Fibroblast of peridontal ligament (primary cell): ENCODE measurements around the gene IGIP.
A peak's percentile ranks its signal among the peaks of the same experiment; 100 is the strongest.

Experiments
- DNase-seq: peaks from one replicate; pipeline ENCODE4 v3.0.0-alpha.2; 2010; ENCODE audit errors: extremely low read depth

IGIP gene

GRCh38 chr5:140111011-140111858, 14.5 kb upstream of the IGIP start:
- DNase-seq: no peak

- no peak for DNase-seq
Measured at GRCh38 chr5:140111859-140112551, 13.7 kb upstream of the IGIP start.

- DNase-seq: peak; percentile 41
Measured at GRCh38 chr5:140112685-140113179, 13.0 kb upstream of the IGIP start.

DNA sequence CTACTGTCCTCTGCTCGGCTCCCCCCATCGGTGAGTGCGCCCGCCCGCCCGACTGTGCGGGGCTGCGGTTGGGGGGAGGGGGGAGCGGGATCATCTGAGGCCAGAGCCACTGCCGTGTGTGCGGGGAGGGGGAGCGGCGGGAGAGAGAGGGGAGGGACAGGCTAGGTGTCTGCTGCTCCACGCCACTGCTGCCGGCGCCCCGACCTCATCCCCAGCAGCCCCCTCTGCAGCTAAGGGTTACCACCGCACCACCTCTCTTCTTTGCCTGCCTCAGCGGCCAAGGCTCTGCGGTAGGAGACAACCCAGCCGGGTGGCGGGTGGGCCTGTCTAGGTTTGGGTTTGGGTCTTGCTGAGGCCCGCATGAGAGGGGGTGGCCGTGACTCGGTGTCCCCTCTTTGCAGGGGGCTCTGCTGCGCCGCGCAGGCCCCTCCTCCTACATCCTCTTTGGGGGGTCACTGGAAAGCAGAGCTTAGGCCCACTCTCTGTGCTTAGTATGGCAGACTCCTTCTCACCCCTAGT, 12.5 kb upstream of the IGIP start:
- no peak for DNase-seq

DNA sequence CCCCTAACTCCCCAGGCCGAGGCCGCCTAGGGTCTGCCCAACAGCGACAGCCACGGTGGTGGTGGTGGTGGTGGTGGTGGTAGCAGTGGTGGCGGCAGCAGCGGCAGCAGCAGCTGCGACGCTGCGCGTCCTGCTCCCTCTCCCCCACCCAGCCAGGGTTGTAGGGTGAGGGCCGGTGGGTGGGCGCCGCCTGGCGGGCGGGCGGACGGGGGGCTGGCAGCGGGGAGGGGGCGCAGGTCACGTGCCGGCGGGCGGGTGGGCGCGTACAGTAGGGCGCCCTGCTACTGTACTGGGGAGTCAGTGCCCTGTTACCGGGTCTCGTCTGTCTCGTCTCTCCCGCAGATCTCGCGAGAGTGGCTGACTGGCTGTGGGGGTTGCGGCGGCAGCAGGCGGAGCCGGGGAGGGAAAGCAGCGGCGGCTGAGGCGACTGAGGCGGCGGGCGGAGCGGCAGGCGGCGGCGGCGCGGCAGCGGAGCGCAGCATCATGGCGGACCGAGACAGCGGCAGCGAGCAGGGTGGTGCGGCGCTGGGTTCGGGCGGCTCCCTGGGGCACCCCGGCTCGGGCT, 12.0 kb upstream of the IGIP start, which contains the start of gene PURA:
Gene PURA (plus strand): TSS at position 411 of the 565 bp plus-strand sequence. CDS start 73 bp downstream, at position 484.
- DNase-seq: peak; percentile 91

DNA sequence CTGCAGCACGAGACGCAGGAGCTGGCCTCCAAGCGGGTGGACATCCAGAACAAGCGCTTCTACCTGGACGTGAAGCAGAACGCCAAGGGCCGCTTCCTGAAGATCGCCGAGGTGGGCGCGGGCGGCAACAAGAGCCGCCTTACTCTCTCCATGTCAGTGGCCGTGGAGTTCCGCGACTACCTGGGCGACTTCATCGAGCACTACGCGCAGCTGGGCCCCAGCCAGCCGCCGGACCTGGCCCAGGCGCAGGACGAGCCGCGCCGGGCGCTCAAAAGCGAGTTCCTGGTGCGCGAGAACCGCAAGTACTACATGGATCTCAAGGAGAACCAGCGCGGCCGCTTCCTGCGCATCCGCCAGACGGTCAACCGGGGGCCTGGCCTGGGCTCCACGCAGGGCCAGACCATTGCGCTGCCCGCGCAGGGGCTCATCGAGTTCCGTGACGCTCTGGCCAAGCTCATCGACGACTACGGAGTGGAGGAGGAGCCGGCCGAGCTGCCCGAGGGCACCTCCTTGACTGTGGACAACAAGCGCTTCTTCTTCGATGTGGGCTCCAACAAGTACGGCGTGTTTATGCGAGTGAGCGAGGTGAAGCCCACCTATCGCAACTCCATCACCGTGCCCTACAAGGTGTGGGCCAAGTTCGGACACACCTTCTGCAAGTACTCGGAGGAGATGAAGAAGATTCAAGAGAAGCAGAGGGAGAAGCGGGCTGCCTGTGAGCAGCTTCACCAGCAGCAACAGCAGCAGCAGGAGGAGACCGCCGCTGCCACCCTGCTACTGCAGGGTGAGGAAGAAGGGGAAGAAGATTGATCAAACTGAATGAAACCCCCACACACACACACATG, 11.2 kb upstream of the IGIP start:
- DNase-seq: peak; percentile 45

- DNase-seq: no peak
Measured at GRCh38 chr5:140115186-140115500, 10.6 kb upstream of the IGIP start.

DNA sequence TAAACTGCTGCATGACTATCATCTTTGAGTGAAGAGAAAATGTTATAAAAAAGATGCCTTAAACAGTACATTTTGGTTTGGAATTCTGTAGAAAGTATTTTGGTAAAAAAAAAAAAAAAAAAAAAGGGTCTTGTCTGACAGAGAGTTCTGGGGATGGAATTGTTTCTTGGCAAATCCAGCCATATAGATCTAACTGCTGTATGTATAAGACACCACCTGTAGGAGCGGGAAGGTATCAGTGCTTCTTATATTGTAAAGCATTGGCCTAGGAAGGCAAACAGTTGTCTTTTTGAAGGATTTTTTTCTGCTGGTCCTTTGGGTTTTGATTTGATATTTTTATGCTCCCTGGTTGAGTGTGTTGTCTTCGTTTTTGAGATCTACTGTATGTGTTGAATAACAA, 9.0 kb upstream of the IGIP start:
- DNase-seq: no peak

GRCh38 chr5:140117523-140117922, 8.2 kb upstream of the IGIP start:
- DNase-seq: no peak

DNA sequence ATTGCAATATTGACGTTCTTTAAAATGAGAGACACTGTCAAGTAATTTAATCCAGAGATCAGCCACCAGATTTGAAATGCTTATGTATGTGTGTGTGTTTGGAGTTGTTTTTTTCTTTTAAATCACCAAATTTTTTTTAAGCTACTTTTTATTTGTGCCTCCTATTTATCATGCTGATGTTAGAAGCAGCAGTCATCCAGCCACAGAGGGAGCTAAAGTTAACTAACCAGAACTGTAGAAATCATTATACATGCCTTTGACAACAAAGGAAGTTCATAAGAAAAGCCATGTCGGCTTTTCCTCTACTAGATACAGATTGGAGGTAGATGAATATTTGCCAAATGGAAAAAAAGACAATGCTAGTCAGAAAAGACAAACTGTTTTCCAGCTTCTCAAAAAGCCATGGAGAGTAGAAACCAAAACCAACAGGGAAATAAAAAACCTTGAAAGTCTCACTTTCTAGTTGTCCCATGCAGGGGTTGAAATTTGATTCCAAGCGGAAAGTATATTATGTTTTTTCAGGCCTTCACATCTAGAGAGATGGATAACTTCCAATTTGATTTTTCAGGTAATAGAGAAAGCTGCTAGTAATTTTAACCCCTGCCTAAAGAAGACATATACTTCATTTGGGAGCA, 7.3 kb upstream of the IGIP start:
- no peak for DNase-seq

DNA sequence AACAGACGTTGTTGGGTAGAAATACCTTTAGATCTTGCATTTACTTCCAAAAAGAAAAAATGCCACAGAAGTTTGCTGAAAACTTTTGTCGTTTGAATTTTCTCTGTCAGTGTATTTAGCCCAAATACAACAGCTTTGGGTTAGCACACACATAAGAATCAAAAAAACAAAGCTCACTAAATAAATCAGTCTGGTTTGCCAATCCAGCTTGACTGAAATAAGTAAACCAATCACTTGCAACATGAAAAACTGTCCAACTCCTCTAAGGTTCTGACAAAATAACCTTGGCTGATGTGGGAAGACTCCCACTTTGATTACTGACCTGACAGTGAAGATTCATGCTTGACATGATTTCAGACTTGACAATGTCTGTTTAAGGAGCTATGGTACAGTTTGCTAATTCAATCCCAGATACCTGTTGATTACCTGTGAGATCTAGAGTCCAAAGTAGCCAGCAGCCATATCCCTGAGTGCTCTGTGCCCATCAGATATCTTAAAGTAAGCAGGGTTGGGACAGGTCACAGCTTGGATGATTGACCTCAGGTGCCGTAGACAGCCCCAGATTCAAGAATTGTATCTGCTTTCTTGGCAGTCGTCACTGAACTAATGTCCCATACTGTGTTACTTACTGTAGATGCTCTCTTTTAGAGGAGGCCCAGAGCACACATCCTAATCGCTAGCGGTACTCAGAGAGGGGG, 727 bp downstream of the IGIP start:
- DNase-seq: no peak

- DNase-seq: no peak
Measured at GRCh38 chr5:140128376-140128775, 2.6 kb downstream of the IGIP start.

- no peak for DNase-seq
Measured at GRCh38 chr5:140130949-140131733, 5.4 kb downstream of the IGIP start.

DNA sequence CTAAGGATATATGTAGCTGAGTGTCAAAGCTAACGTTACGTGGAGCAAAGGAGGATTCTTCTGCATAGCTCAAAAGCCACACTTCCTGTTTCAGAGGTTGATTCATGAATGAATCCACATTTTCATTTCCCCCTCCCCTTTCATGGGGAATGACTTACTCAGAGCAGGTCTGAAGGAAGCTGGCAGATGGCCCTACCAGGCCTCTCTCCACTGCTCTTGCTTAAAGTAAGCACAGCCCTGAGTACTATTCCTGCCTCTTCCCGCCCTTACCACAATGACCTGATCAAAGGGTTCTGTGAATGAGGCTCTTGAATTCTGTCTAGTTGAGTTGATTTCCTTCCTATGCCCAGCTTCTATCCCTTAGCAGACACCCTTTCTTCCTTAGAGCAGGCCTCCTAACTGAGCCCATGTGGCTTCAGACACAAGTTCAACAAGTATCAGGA, 6.3 kb downstream of the IGIP start:
- peak; percentile 90 for DNase-seq

DNA sequence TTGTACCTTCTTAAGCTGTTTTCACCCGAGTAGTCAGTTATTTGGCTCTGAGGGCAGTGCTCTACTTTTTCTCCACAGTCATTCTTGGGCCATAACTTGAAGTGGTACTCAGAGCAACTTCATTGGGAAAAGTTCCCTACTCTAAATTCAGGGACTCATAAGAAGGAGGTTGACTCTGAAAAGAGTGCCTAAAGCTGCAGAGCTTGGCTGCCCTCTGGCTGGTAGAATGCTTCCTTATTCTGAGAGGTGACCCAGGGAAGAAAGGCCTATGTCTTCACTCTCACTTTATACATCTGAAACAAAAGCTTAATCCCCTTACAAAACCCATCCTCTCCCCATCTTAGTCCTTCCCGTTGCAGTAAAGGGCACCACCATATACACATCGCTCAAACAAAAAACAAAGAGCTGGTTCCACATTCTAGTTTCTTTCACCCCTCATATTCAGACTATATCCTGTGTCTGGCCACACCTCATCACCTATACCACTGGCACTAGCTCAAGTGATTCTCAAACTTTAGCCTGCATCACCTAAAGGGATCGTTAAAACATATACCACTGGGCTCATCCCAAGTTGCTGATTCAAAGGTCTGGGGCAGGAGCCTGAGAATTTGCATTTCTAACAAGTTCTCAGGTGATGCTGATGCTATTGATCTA, 7.9 kb downstream of the IGIP start:
- no peak for DNase-seq

DNA sequence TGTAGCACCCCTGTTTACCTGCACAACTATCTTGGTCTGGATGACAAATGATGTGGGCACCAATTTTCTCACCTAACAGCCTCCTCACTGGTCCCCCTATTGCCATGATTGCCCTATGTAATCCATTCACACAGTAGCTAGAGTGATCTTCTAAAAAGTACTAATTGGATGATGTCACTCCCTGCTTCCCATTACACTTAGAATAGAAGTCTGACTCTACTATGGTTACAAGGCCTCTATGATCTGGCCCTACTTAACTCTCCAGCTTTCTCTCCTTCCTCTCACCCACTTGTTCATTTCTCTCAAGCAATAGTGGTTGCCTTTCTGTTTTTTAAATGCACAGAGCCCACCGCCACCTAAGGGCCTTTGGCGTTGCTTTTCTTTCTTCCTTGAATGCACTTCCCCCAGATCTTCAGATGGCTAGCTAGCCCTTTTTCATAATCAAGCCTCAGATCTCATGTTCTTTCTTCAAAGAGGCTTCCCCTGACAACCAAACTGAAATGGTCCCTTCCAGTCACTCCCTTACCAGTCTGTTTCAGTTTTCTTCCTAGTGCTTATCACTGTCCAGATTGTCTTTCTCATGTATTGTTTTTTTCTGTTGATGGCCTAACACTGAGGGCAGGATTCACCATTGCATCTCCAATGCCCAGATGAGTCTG, 8.7 kb downstream of the IGIP start:
- no peak for DNase-seq

DNA sequence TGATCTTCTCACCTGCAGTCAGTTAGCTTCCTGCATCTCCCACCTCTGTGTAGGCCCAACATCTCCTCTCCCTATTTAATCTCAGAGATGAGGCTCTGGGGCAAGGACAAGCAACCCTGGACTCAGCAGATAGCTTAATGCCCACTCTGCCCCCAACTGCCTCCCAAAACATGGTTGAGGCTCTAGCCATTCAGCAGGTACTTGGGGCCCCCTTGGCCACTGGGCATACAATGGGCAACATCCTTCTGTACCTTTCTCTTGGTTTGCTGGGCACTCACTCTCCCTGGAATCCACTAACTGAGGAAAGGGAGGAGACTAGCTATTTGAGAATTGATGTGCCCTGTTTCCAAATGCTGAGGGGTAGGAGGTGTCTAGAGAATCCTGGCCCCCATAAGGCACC, 9.4 kb downstream of the IGIP start:
- no peak for DNase-seq

DNA sequence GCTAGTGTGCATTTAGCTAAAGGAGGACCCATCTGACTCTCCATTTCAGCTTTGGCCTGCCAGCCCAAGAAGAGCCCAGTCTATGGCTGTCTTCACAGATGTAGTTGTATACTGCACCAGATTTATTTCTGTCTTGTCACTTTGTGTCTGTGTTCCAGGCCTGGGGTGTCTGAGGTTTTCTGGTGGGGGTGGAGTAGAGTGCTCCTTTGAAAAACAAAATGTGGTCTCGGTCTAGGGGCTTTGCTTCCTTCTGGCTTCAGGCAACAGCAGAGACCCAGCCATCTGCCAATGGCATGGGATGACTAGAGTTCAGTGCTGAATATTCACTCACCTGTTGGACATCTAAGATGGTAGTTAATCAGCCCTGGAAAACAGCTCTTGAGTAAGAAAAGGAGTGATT, 10.9 kb downstream of the IGIP start:
- DNase-seq: no peak

- DNase-seq: no peak
Measured at GRCh38 chr5:140140435-140140834, 14.7 kb downstream of the IGIP start.
